Astrocyte (in vitro differentiated cells and primary cell): ENCODE results near the gene ANO2.

Experiments
- CTCF ChIP-seq: IDR thresholded peaks from 2 replicates; pipeline ENCODE4 v1.5.1; 2011; ENCODE audit warnings: low read depth, mild to moderate bottlenecking, inconsistent platforms, low read length, moderate library complexity; ENCODE audit not compliant: insufficient read depth
- EZH2 ChIP-seq: IDR thresholded peaks from 2 replicates; pipeline ENCODE4 v1.6.1; 2012; ENCODE audit warnings: mild to moderate bottlenecking, low read length, inconsistent platforms; ENCODE audit not compliant: insufficient read depth

GRCh38 chr12:5585178-5585577 lies 359.9 kb downstream of the ANO2 start:
- TF ChIP-seq CTCF (no peak), EZH2 (no peak)
